Measurements from ENCODE around the gene C11orf91.
"Not testable (repeated sequence)": the region's sequence is repeated elsewhere in the genome, so short reads cannot be mapped to it uniquely, and the experiment has no call there.

The C11orf91 gene

GRCh38 chr11:33716243-33716642, 15.6 kb upstream of the C11orf91 start:
- FAIRE-seq: no peak
- no peak for TF ChIP-seq TAF1 (IDR thresholded peaks at IDR 0.05; ENCODE audit: borderline replicate concordance, low read depth, low read length)
- TF ChIP-seq POLR2AphosphoS5 (IDR thresholded peaks at IDR 0.05; ENCODE audit: low read depth, low read length): no peak
- TF ChIP-seq POLR2A (IDR thresholded peaks at IDR 0.05; ENCODE audit: low read depth, low read length): no peak
- DNase-seq (ENCODE audit: insufficient read length): no peak

DNA sequence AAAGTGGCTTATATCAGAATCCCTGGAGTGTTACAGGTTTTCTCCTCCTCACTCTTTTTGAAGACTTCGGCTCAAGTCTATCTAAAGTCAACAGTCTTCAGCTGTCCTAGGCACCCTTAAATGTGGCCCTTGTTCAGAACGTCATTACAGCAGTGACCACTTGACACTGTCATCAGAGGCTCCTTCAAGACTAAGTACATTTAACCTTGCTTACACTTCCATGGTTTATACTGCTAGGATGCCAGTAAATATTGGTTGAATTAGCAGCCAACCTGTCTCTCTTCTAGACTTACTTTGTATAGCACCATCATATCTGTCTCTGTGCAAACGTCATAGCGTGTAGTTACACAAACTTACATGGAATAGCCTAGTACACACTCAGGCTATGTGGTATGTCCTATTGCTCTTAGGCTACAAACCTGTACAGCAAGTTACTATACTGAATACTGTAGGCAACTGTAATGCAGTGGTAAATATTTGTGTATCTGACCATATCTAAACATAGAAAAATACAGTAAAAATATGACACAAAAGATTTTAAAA, 13.3 kb upstream of the C11orf91 start:
- peak; percentile 53 for FAIRE-seq
- no peak for DNase-seq (ENCODE audit: insufficient read length)
- TF ChIP-seq TAF1 (IDR thresholded peaks at IDR 0.05; ENCODE audit: borderline replicate concordance, low read depth, low read length) (no peak), POLR2AphosphoS5 (IDR thresholded peaks at IDR 0.05; ENCODE audit: low read depth, low read length) (no peak)

DNA sequence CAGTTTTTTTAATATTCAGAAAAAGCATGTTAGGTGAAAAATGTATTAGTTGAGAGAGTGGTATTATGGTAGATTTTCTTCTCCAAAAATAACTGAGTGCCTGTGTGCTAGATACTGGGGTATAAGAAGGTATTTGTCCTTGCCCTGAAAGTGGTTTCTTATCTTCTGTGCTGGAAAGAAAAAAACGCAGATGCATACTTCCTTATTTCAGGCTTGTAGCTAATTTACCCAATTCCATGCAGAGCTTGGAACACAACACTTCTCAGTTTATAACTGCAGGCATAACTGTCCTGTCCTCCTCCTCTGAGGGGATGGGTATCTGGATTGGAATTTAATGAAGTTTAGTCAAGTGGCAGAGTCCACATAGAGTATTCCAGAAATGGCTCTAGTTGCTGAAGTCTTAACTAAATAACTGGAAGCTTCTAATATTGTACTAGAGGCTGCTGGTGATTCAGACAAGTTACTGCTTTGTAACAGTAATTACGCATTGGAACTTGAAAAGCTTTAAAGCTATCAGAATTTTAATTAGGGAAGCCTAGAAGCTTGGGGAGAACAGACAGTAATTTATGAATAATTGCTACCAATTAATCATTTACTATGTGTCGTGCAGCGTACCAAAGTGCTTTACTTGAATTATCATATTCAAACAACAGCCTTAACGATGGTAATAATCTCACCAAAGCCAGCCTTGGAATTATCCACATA, 12.7 kb upstream of the C11orf91 start:
- DNase-seq (ENCODE audit: insufficient read length) (no peak), FAIRE-seq (no peak)
- TF ChIP-seq POLR2A (IDR thresholded peaks at IDR 0.05; ENCODE audit: low read depth, low read length) (no peak), POLR2AphosphoS5 (IDR thresholded peaks at IDR 0.05; ENCODE audit: low read depth, low read length) (no peak), TAF1 (IDR thresholded peaks at IDR 0.05; ENCODE audit: borderline replicate concordance, low read depth, low read length) (no peak)

DNA sequence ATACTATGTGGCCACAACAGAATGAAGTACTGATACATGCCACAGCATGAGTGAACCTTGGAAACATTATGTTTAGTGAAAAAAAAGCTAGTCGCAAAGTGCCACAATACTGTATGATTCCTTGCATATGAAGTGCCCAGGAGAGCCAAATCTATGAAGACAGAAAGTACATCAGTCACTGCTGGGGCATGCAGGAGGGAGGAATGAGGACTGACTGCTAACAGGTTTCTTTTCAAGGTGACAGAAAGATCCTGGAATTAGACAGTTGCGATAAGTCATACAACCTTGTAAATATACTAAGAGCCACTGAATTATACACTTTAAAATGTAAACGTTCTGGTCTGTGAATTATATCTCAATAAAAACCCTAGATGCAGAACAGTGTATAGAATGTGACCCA, 11.8 kb upstream of the C11orf91 start:
- no peak for FAIRE-seq
- no peak for TF ChIP-seq POLR2AphosphoS5 (IDR thresholded peaks at IDR 0.05; ENCODE audit: low read depth, low read length)
- TF ChIP-seq TAF1 (IDR thresholded peaks at IDR 0.05; ENCODE audit: borderline replicate concordance, low read depth, low read length): no peak
- no peak for DNase-seq (ENCODE audit: insufficient read length)

DNA sequence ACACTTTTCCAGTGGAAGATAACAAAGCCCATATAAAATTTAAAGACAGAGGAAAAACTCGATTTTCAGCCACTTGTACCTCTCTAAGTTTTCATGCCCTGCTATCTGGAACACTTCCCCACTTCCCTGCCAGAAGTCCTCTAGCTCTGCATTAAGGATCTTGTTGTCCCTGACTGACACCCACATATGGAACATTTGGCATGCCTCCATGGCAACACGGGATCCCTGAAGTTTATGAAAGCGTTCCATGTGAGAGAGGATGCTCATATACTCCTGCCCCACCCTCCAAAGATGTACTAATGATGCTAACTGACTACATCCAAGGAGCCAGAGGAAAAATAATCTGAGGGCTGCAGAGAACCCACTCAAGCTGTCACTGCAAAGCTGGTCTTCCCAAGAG, 8.8 kb upstream of the C11orf91 start:
- DNase-seq (ENCODE audit: insufficient read length) (no peak), FAIRE-seq (no peak)
- TF ChIP-seq POLR2A (IDR thresholded peaks at IDR 0.05; ENCODE audit: low read depth, low read length) (no peak), POLR2AphosphoS5 (IDR thresholded peaks at IDR 0.05; ENCODE audit: low read depth, low read length) (no peak)

GRCh38 chr11:33708985-33709384, 8.4 kb upstream of the C11orf91 start:
- TF ChIP-seq TAF1 (IDR thresholded peaks at IDR 0.05; ENCODE audit: borderline replicate concordance, low read depth, low read length) (no peak), POLR2AphosphoS5 (IDR thresholded peaks at IDR 0.05; ENCODE audit: low read depth, low read length) (no peak), POLR2A (IDR thresholded peaks at IDR 0.05; ENCODE audit: low read depth, low read length) (no peak)
- FAIRE-seq: no peak
- no peak for DNase-seq (ENCODE audit: insufficient read length)

GRCh38 chr11:33707831-33708230, 7.2 kb upstream of the C11orf91 start:
- not testable (repeated sequence) for DNase-seq (ENCODE audit: insufficient read length); FAIRE-seq

- no peak for DNase-seq (ENCODE audit: insufficient read length)
- TF ChIP-seq TAF1 (IDR thresholded peaks at IDR 0.05; ENCODE audit: borderline replicate concordance, low read depth, low read length): no peak
- TF ChIP-seq POLR2A (IDR thresholded peaks at IDR 0.05; ENCODE audit: low read depth, low read length): no peak
- TF ChIP-seq POLR2AphosphoS5 (IDR thresholded peaks at IDR 0.05; ENCODE audit: low read depth, low read length): no peak
- no peak for FAIRE-seq
Observed at GRCh38 chr11:33706966-33707365, 6.3 kb upstream of the C11orf91 start.

GRCh38 chr11:33706546-33706945, 5.9 kb upstream of the C11orf91 start:
- TF ChIP-seq POLR2AphosphoS5 (IDR thresholded peaks at IDR 0.05; ENCODE audit: low read depth, low read length): no peak
- TF ChIP-seq POLR2A (IDR thresholded peaks at IDR 0.05; ENCODE audit: low read depth, low read length): no peak
- TF ChIP-seq TAF1 (IDR thresholded peaks at IDR 0.05; ENCODE audit: borderline replicate concordance, low read depth, low read length): no peak
- FAIRE-seq: no peak
- no peak for DNase-seq (ENCODE audit: insufficient read length)

GRCh38 chr11:33704240-33705002, 3.8 kb upstream of the C11orf91 start:
- FAIRE-seq (no peak), DNase-seq (ENCODE audit: insufficient read length) (no peak)
- TF ChIP-seq TAF1 (IDR thresholded peaks at IDR 0.05; ENCODE audit: borderline replicate concordance, low read depth, low read length): no peak
- no peak for TF ChIP-seq POLR2AphosphoS5 (IDR thresholded peaks at IDR 0.05; ENCODE audit: low read depth, low read length)
- TF ChIP-seq POLR2A (IDR thresholded peaks at IDR 0.05; ENCODE audit: low read depth, low read length): no peak

DNA sequence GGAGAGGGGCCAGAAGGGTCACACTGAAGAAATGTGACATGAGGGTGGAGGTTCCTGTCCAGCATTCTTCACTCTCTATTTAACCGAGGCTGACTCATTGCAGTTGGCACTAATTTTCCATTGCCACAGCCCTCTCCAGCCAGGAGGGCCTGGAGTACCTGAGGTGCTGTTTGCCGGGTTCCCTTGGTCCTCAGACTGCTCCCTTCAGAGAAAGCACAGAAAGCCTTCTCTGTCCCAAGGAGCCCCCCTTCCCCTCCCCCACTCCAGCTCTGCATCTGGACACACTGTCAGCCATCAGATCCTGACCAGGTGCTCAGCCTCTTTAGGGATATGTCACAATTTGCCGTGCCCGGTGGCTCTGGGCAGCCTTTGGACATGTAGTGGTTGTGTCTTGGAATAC, 3.2 kb upstream of the C11orf91 start:
- no peak for FAIRE-seq
- DNase-seq (ENCODE audit: insufficient read length): no peak
- no peak for TF ChIP-seq POLR2AphosphoS5 (IDR thresholded peaks at IDR 0.05; ENCODE audit: low read depth, low read length)
- TF ChIP-seq POLR2A (IDR thresholded peaks at IDR 0.05; ENCODE audit: low read depth, low read length): no peak
- TF ChIP-seq TAF1 (IDR thresholded peaks at IDR 0.05; ENCODE audit: borderline replicate concordance, low read depth, low read length): no peak

DNA sequence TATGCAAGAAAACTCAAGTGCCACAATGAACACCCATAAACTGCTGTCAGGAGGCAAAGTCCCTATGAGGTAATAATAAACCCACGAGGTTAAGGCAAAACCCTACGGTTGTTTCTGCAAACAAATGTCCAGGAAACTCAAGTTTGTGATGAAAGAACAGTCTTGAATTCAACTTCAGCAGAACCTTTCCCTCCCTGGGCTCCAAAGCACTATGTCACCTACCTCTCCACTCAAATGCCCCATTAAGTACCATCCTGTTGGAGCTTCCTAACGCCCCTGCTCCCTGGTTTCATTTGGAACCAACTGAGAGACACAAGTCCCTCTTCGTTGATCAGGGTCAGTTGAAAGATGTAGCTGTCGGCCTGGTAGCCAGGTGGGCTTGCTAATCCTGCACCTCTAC, 2.6 kb upstream of the C11orf91 start:
- TF ChIP-seq POLR2A (IDR thresholded peaks at IDR 0.05; ENCODE audit: low read depth, low read length): no peak
- no peak for TF ChIP-seq TAF1 (IDR thresholded peaks at IDR 0.05; ENCODE audit: borderline replicate concordance, low read depth, low read length)
- TF ChIP-seq POLR2AphosphoS5 (IDR thresholded peaks at IDR 0.05; ENCODE audit: low read depth, low read length): no peak
- no peak for FAIRE-seq
- no peak for DNase-seq (ENCODE audit: insufficient read length)

Measured in GM12892 (cell line).